Subcutaneous adipose tissue (tissue), 4 donors: ENCODE results near the gene FAM241B. TPM values are rescaled to one million over a fixed set of nuclear protein-coding genes. Genes with fewer than 3 reads are reported as not detected.

Experiments used
- total RNA-seq, 4 donors: library from RNA; depleted of rRNA; stranded (reverse); fragments of >200 nt; gene quantifications; one replicate each; pipeline ENCODE4 v1.1.0, GENCODE V29; 2016
- TF ChIP-seq, protein P1 (sequence below): fragments of 450-650 bp; IDR thresholded peaks from one replicate; pipeline ENCODE4 v1.5.1; 2016; ENCODE audit warnings: low read depth, mild to moderate bottlenecking, control low read depth, antibody characterized with exemption, moderate library complexity

Gene FAM241B
- total RNA-seq, 4 donors from 2014 or later, result 1.7 to 2.4 (median 1.8) TPM; not detected in 1

DNA sequence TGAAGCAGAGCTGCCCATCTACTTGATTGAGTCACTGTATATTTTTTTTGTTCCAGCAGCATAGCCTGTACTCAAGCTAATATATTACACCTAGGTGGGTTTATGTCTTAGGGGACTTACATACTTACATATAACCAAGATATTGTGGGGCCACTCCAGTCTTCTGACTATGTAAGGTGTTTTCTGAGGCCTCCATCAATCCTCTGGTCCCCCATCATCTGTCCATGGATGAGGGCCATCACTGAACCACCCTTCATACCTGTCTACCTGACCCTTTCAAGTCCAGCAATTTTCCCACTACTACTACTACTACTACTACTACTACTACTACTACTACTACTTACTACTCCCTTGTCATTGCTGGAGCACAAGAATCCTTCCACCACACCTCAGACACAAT is 3.2 kb upstream of the FAM241B start:
- TF ChIP-seq, protein P1, sequence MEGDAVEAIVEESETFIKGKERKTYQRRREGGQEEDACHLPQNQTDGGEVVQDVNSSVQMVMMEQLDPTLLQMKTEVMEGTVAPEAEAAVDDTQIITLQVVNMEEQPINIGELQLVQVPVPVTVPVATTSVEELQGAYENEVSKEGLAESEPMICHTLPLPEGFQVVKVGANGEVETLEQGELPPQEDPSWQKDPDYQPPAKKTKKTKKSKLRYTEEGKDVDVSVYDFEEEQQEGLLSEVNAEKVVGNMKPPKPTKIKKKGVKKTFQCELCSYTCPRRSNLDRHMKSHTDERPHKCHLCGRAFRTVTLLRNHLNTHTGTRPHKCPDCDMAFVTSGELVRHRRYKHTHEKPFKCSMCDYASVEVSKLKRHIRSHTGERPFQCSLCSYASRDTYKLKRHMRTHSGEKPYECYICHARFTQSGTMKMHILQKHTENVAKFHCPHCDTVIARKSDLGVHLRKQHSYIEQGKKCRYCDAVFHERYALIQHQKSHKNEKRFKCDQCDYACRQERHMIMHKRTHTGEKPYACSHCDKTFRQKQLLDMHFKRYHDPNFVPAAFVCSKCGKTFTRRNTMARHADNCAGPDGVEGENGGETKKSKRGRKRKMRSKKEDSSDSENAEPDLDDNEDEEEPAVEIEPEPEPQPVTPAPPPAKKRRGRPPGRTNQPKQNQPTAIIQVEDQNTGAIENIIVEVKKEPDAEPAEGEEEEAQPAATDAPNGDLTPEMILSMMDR, result no peak

GRCh38 chr10:69628891-69629290 is 1.2 kb upstream of the FAM241B start:
- TF ChIP-seq, protein P1, result no peak

DNA sequence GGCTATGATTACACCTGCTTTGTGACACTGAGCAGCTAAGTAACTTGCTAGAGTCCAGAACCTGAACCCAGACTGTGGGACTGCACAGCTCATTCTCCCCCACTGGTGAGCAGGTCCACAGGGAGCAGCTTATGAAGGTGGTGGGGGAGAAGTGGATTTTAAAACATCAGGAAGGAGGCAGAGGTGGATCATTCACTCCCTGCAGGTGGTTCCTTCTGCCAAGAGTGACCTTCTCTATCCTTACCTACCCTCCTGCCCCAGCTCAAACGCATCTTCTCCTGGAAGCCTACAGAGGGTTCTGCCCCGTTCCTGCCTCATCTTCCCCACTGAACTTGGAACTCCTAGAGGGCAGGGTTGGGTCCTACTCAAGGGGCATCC is 539 bp upstream of the FAM241B start:
- TF ChIP-seq, protein P1, result no peak

DNA sequence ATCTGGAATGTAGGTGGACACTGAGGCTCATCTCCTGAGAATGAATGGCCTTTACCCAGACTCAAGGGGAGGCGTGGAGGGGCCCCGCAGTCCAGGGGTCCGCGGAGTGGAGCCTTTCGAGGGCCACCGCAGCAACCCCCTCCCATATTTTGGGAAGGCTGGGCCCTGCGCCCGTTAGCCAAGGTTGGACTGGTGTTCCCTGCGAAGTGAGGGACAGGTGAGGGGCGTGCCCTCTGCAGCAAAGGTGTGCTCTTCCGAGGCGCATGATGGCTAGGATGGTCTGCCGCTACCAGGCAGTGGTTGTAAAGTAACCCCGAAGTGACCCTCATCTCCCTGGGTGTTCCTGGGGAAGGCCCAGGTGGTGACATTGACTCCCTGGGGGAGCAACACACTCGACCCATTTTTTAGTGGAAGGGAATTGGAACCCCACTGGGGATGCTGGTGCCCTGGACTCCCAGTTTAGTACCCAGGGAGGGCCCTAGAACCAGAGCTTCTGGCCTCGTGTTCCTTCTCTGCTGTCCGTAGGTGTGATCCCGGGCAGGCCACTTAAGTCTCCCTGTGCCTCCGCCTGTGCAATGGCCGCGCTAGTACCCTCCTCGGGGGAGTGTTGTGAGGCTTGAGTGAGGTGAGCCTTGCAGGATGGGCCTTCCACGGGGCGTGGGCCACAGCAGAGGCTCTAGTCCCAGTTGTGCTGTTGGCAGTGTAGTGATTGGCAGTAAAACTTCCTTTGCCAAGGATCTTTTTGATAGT is 779 bp downstream of the FAM241B start:
- TF ChIP-seq, protein P1, result no peak

- TF ChIP-seq, protein P1, result no peak
These were observed 1.5 kb downstream of the FAM241B start for GRCh38 chr10:69631566-69631965.

GRCh38 chr10:69632516-69633199 is 2.6 kb downstream of the FAM241B start:
- TF ChIP-seq, protein P1, result no peak
